CD4-positive, alpha-beta T cell (primary cell): Measurements from ENCODE around the gene BICD1. TPM values are rescaled to one million over a fixed set of nuclear protein-coding genes. Genes with fewer than 3 reads are reported as not detected.

Source experiments
- ATAC-seq: fragments of 200-7000 bp; cut with Tn5 transposase; one replicate; pipeline ENCODE4 v1.10.0; 2022; ENCODE audit warnings: mild to moderate bottlenecking; ENCODE audit not compliant: poor library complexity
- CTCF ChIA-PET: fragments of 350-600 bp; sonication (Branson Sonifier 250); formaldehyde crosslinking; loops from one replicate; lab custom pipeline; 2021; ENCODE audit warnings: antibody characterized with exemption, inconsistent platforms; lab: Charles Lee
- POLR2A ChIA-PET: fragments of 350-600 bp; sonication (Branson Sonifier 250); formaldehyde crosslinking; loops from one replicate; lab custom pipeline; 2021; ENCODE audit warnings: antibody characterized with exemption, inconsistent platforms; lab: Charles Lee
- DNase-seq, 14 experiments: peaks; one replicate each; pipeline ENCODE4 v3.0.0-alpha.2; 2013 to 2020; ENCODE audit warnings: mixed read lengths in 2 of 14
- H3K27ac ChIP-seq, 2 donors: one replicate each; pipeline versions ENCODE4 v1.5.1 to v1.7.0; 2013; ENCODE audit warnings: low read length in 2 of 2, low read depth in 1 of 2, mild to moderate bottlenecking in 1 of 2
- H3K27me3 ChIP-seq, 2 experiments: 1 replicate in 1 of 2; 2 replicates in 1 of 2; pipeline versions ENCODE4 v1.6.1 to v1.7.0; 2013; ENCODE audit warnings: low read length in 2 of 2, control low read depth in 1 of 2, mild to moderate bottlenecking in 1 of 2, moderate library complexity in 1 of 2; ENCODE audit not compliant: insufficient read depth in 2 of 2, control insufficient read depth in 1 of 2
- H3K36me3 ChIP-seq: one replicate; pipeline ENCODE4 v1.6.1; 2013; ENCODE audit warnings: low read length, control low read depth; ENCODE audit not compliant: insufficient read depth
- H3K4me1 ChIP-seq: one replicate; pipeline ENCODE4 v1.6.1; 2013; ENCODE audit warnings: low read length, control low read depth; ENCODE audit not compliant: insufficient read depth
- H3K4me3 ChIP-seq: one replicate; pipeline ENCODE4 v1.5.1; 2013; ENCODE audit warnings: mild to moderate bottlenecking, low read length, moderate library complexity
- H3K9me3 ChIP-seq, 2 experiments: 1 replicate in 1 of 2; 2 replicates in 1 of 2; pipeline versions ENCODE4 v1.6.1 to v1.7.0; 2013; ENCODE audit warnings: low read length in 2 of 2, mild to moderate bottlenecking in 2 of 2, control low read depth in 1 of 2, moderate library complexity in 1 of 2; ENCODE audit not compliant: control insufficient read depth in 1 of 2, insufficient read depth in 1 of 2
- H3K27ac Mint-ChIP-seq: one replicate; pipeline ENCODE4 v1.8.0; 2020; ENCODE audit warnings: mixed read lengths
- H3K27me3 Mint-ChIP-seq: one replicate; pipeline ENCODE4 v1.8.0; 2021; ENCODE audit warnings: mixed read lengths
- H3K36me3 Mint-ChIP-seq: one replicate; pipeline ENCODE4 v1.8.0; 2021; ENCODE audit warnings: low read depth, mixed read lengths
- H3K4me1 Mint-ChIP-seq: one replicate; pipeline ENCODE4 v1.8.0; 2021; ENCODE audit warnings: low read depth, mixed read lengths
- H3K4me3 Mint-ChIP-seq: one replicate; pipeline ENCODE4 v1.8.0; 2020; ENCODE audit warnings: mild to moderate bottlenecking, mixed read lengths
- H3K9me3 Mint-ChIP-seq: one replicate; pipeline ENCODE4 v1.8.0; 2020; ENCODE audit warnings: mixed read lengths
- intact Hi-C, 2 experiments: fragments of 100-400 bp; cut with DNase I in 1 of 2; cut with micrococcal nuclease in 1 of 2; formaldehyde crosslinking; loops; one replicate each; pipeline versions ENCODE4 v1.15.1 to v1.9.0; 2023 to 2025; cut with DNase I, micrococcal nuclease
- total RNA-seq, 174 experiments: library from RNA in 2 of 174; stranded (reverse) in 2 of 174; gene quantifications; one replicate each; pipeline ENCODE4 v1.2.3 and lab custom pipeline; 2021 to 2026
- TF ChIP-seq, protein P1 (sequence below): fragments of 200-600 bp; IDR thresholded peaks from one replicate; pipeline ENCODE4 v1.8.0; 2022; ENCODE audit warnings: antibody characterized with exemption, mild to moderate bottlenecking

BICD1 gene
- total RNA-seq, 2 experiments from 2014 or later: 13.5 to 14.3 TPM

DNA sequence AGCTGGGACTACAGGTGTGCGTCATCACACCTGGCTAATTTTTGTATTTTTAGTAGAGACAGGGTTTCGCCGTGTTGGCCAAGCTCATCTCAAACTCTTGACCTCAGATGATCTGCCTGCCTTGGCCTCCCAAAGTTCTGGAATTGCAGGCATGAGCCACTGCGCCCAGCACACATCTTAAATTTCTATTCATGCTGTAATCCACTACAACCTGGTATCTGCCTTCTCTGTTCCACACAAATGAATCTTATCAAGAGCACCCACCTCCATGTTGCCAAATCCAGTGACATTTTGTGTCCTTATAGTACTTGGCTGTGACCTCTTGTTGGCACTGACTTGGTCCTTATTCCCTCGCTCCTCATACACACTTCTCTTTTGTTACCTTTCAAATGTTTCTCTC is 5.8 kb upstream of the BICD1 start:
- ATAC-seq: no peak
- Histone ChIP-seq H3K27me3 (no peaks in the 10 kb centered on the region), H3K27ac (no peak overlapping the region), H3K4me1 (peaks cover under 1% of the 10 kb centered on the region), H3K36me3 (no peaks in the 10 kb centered on the region), H3K9me3 (no peaks in the 10 kb centered on the region), H3K4me3 (no peak overlapping the region)
- TF ChIP-seq, protein P1, sequence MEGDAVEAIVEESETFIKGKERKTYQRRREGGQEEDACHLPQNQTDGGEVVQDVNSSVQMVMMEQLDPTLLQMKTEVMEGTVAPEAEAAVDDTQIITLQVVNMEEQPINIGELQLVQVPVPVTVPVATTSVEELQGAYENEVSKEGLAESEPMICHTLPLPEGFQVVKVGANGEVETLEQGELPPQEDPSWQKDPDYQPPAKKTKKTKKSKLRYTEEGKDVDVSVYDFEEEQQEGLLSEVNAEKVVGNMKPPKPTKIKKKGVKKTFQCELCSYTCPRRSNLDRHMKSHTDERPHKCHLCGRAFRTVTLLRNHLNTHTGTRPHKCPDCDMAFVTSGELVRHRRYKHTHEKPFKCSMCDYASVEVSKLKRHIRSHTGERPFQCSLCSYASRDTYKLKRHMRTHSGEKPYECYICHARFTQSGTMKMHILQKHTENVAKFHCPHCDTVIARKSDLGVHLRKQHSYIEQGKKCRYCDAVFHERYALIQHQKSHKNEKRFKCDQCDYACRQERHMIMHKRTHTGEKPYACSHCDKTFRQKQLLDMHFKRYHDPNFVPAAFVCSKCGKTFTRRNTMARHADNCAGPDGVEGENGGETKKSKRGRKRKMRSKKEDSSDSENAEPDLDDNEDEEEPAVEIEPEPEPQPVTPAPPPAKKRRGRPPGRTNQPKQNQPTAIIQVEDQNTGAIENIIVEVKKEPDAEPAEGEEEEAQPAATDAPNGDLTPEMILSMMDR: no peak
- Mint-ChIP-seq H3K27ac (no peak overlapping the region), H3K27me3 (no peaks in the 10 kb centered on the region), H3K4me1 (peaks cover 3% of the 10 kb centered on the region), H3K36me3 (peaks cover 2% of the 10 kb centered on the region), H3K4me3 (no peak overlapping the region), H3K9me3 (no peaks in the 10 kb centered on the region)
- intact Hi-C loops: loop anchor here in 1 of 2 experiments (5.0 kb wide), 1 partner anchor 139 kb away; no protein-coding TSS in a partner anchor
- CTCF ChIA-PET: no interaction called here
- POLR2A ChIA-PET: no interaction called here
- no peak for DNase-seq

DNA sequence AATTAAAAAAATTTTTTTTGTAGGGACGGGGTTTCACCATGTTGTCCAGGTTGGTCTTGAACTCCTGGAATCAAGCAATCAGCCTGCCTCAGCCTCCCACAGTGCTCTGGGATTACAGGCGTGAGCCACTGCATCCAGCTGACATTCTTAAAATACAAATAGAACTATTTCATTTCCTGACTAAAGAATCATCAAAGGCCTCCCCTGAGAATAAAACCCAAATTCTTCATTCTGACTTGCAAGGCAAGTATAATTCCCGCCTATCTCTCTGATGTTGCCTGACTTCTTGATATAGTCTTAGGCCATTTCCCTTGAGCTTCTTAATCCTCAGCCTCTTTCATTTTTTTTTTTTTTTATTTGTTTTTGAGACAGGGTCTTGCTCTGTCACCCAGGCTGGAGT is 4.4 kb upstream of the BICD1 start:
- TF ChIP-seq, protein P1: no peak
- H3K27ac Mint-ChIP-seq: no peak overlapping the region
- ATAC-seq (no peak), DNase-seq (no peak)
- H3K27ac ChIP-seq: no peak overlapping the region
- no peak overlapping the region for H3K4me3 ChIP-seq
- no peak overlapping the region for H3K4me3 Mint-ChIP-seq
- H3K9me3 ChIP-seq: no peaks in the 10 kb centered on the region
- no peaks in the 10 kb centered on the region for H3K27me3 Mint-ChIP-seq
- H3K36me3 Mint-ChIP-seq: peaks cover 8% of the 10 kb centered on the region
- ChIA-PET CTCF (no interaction called here), POLR2A (no interaction called here)
- H3K9me3 Mint-ChIP-seq: no peaks in the 10 kb centered on the region
- peaks cover 6% of the 10 kb centered on the region for H3K4me1 ChIP-seq
- no peaks in the 10 kb centered on the region for H3K36me3 ChIP-seq
- no peaks in the 10 kb centered on the region for H3K27me3 ChIP-seq
- H3K4me1 Mint-ChIP-seq: peaks cover 9% of the 10 kb centered on the region
- intact Hi-C loops: loop anchor here in 1 of 2 experiments (5.0 kb wide), 1 partner anchor 140 kb away; no protein-coding TSS in a partner anchor

DNA sequence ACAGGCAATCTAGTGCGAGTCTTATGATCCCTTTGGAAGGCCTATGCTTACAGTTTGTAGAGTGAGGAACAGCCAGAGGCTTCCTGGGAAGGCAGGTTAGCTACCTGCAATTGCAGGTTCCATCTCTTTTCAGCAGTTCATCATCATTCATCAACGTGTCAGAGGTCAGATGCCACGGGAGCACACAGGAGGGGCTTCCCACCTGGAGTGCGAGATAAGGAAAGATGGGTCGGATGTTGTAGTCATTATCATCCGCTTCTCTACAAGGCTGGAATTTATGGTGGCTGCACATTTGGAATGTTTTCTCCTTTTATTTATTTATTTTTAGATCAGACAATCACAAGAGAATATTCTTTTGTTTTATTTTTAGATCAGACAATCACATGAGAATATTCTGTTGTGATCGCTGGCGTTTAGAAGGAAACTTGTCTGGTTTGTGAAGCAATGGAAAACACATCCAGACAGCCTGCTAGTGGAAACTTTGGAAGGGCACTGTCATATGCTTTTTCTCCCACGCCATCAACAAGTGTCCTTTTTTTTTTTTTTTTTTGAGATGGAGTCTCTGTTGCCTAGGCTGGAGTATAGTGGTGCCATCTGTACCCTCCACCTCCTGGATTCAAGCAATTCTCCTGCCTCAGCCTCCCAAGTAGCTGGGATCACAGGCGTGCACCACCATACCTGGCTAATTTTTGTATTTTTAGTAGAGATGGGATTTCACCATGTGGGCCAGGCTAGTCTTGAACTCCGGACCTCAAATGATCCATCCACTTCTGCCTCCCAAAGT is 1.9 kb upstream of the BICD1 start:
- intact Hi-C loops: loop anchor here (5.0 kb wide), 3 partner anchors 142 to 447 kb away; partner anchors contain the start of genes AMN1 (in 1 of the 2) and ETFBKMT (in 1 of the 2)
- DNase-seq (no peak), ATAC-seq (no peak)
- peaks cover 29% of the 10 kb centered on the region for H3K4me1 Mint-ChIP-seq
- H3K9me3 ChIP-seq: no peaks in the 10 kb centered on the region
- no peak overlapping the region for H3K27ac Mint-ChIP-seq
- TF ChIP-seq, protein P1: no peak
- ChIA-PET POLR2A (no interaction called here), CTCF (interaction anchor here (1.2 kb wide), 1 partner anchor 10 kb away, joined by 4 read pairs; no protein-coding TSS in a partner anchor)
- H3K4me3 Mint-ChIP-seq: peak overlapping the region; percentile 79
- H3K36me3 ChIP-seq: no peaks in the 10 kb centered on the region
- H3K27ac ChIP-seq: no peak overlapping the region
- H3K36me3 Mint-ChIP-seq: peaks cover 12% of the 10 kb centered on the region
- H3K4me3 ChIP-seq: no peak overlapping the region
- peaks cover 15% of the 10 kb centered on the region for H3K4me1 ChIP-seq
- no peaks in the 10 kb centered on the region for H3K9me3 Mint-ChIP-seq
- H3K27me3 Mint-ChIP-seq: no peaks in the 10 kb centered on the region
- no peaks in the 10 kb centered on the region for H3K27me3 ChIP-seq
